Measurements from ENCODE around the gene TGFB2. TPM values are rescaled to one million over a fixed set of nuclear protein-coding genes. Genes with fewer than 3 reads are reported as not detected.

Gene TGFB2
- total and polyA plus RNA-seq, 2 experiments from 2014 or later, result 0.31 to 1.4 TPM

DNA sequence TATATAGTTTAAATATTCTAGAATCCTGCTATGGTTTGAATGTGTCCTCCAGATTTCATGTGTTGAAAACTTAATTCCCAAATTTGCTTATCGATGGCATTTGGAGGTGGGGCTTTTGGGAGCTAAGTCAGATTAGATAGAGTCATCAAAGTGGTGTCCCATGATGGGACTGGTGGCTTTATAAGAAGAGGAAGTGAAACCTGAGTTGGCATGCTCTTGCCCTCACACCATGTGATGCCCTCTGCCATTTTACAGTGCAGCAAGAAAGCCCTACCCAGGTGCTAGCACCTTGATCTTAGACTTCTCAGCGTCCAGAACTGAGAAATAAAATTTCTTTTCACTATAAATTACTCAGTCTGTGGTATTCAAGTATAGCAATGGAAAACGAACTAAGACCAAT, 111.3 kb downstream of the TGFB2 start:
- Histone ChIP-seq H3K4me2 (no peak overlapping the region), H3K4me1 (ENCODE audit: insufficient read depth) (peaks cover 2% of the 10 kb centered on the region), H2AFZ (no peak overlapping the region), H3F3A (replicated peaks; ENCODE audit: low read depth) (no peaks in the 10 kb centered on the region), H3K79me2 (replicated peaks; ENCODE audit: insufficient read depth) (no peaks in the 10 kb centered on the region), H3K4me3 (no peak overlapping the region), H3K27ac (ENCODE audit: low read depth) (no peak overlapping the region), H4K20me1 (replicated peaks; ENCODE audit: insufficient read depth) (no peaks in the 10 kb centered on the region), H3K27me3 (ENCODE audit: insufficient read depth) (no peaks in the 10 kb centered on the region), H3K9me2 (ENCODE audit: insufficient read depth) (no peaks in the 10 kb centered on the region), H3K36me3 (ENCODE audit: insufficient read depth) (no peaks in the 10 kb centered on the region)
- H3K4me3 Mint-ChIP-seq, result no peak overlapping the region
- H3K9me3 Mint-ChIP-seq, result no peaks in the 10 kb centered on the region
- no peaks in the 10 kb centered on the region; the same call in 2 of the 3 replicates for H3K36me3 Mint-ChIP-seq (ENCODE audit: low read depth)
- ATAC-seq, result no peak
- no peak overlapping the region for H3K27ac Mint-ChIP-seq
- DNase-seq (ENCODE audit: low spot score), result no peak
- no peaks in the 10 kb centered on the region for H3K27me3 Mint-ChIP-seq (ENCODE audit: insufficient read depth, low read depth, poor library complexity)
- TF ChIP-seq JUNB (IDR thresholded peaks at IDR 0.05; ENCODE audit: unreplicated experiment) (no peak), EZH2 (IDR thresholded peaks at IDR 0.05; ENCODE audit: low read depth, unreplicated experiment) (no peak), ZNF331 (CRISPR knock-in tag; IDR thresholded peaks at IDR 0.05; ENCODE audit: low read depth) (no peak)
- TF ChIP-seq, protein P1, sequence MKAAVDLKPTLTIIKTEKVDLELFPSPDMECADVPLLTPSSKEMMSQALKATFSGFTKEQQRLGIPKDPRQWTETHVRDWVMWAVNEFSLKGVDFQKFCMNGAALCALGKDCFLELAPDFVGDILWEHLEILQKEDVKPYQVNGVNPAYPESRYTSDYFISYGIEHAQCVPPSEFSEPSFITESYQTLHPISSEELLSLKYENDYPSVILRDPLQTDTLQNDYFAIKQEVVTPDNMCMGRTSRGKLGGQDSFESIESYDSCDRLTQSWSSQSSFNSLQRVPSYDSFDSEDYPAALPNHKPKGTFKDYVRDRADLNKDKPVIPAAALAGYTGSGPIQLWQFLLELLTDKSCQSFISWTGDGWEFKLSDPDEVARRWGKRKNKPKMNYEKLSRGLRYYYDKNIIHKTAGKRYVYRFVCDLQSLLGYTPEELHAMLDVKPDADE (IDR thresholded peaks at IDR 0.05), result no peak
- TF ChIP-seq, protein P2, sequence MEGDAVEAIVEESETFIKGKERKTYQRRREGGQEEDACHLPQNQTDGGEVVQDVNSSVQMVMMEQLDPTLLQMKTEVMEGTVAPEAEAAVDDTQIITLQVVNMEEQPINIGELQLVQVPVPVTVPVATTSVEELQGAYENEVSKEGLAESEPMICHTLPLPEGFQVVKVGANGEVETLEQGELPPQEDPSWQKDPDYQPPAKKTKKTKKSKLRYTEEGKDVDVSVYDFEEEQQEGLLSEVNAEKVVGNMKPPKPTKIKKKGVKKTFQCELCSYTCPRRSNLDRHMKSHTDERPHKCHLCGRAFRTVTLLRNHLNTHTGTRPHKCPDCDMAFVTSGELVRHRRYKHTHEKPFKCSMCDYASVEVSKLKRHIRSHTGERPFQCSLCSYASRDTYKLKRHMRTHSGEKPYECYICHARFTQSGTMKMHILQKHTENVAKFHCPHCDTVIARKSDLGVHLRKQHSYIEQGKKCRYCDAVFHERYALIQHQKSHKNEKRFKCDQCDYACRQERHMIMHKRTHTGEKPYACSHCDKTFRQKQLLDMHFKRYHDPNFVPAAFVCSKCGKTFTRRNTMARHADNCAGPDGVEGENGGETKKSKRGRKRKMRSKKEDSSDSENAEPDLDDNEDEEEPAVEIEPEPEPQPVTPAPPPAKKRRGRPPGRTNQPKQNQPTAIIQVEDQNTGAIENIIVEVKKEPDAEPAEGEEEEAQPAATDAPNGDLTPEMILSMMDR (conservative IDR thresholded peaks at IDR 0.05; ENCODE audit: low read depth in 2 of 2), result no peak
- H3K4me1 Mint-ChIP-seq, result peaks cover 21% of the 10 kb centered on the region

DNA sequence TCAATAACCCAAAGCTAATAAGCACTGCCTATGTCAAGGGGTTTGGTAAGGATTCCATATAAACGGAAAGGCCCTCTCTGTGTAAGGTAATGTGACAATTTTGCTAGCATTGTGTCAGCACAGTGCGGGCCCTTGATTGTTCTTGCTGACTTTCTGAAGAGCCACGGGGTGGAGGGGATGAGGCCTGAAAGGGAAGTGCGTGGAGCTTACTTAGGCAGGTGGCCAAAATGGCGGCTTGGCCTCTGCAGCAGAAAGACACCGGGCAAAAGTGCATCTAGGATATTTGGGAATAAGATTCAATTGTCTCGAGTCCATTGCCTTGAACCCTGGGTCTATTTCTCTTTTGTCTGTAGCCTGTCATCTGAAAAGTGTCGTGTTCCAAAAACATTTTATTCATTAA, 114.3 kb downstream of the TGFB2 start:
- Mint-ChIP-seq H3K27me3 (ENCODE audit: insufficient read depth, low read depth, poor library complexity) (no peaks in the 10 kb centered on the region), H3K4me3 (no peak overlapping the region), H3K9me3 (no peaks in the 10 kb centered on the region), H3K4me1 (peaks cover 21% of the 10 kb centered on the region), H3K36me3 (ENCODE audit: low read depth) (no peaks in the 10 kb centered on the region; the same call in 2 of the 3 replicates), H3K27ac (peak overlapping the region; percentile 83)
- no peaks in the 10 kb centered on the region for H3K36me3 ChIP-seq (ENCODE audit: insufficient read depth)
- H4K20me1 ChIP-seq (replicated peaks; ENCODE audit: insufficient read depth), result no peaks in the 10 kb centered on the region
- peaks cover 2% of the 10 kb centered on the region for H3K4me1 ChIP-seq (ENCODE audit: insufficient read depth)
- H3K79me2 ChIP-seq (replicated peaks; ENCODE audit: insufficient read depth), result no peaks in the 10 kb centered on the region
- H3K9me2 ChIP-seq (ENCODE audit: insufficient read depth), result no peaks in the 10 kb centered on the region
- 0 out of 2 replicates have a peak overlapping the region, but pooled peaks have one; percentile 26 for H2AFZ ChIP-seq
- H3K27ac ChIP-seq (ENCODE audit: low read depth), result no peak overlapping the region
- H3K27me3 ChIP-seq (ENCODE audit: insufficient read depth), result no peaks in the 10 kb centered on the region
- no peak overlapping the region for H3K4me2 ChIP-seq
- no peak overlapping the region for H3K4me3 ChIP-seq
- peak; percentile 41 for ATAC-seq
- peak; percentile 13 for DNase-seq (ENCODE audit: low spot score)
- no peaks in the 10 kb centered on the region for H3F3A ChIP-seq (replicated peaks; ENCODE audit: low read depth)
- TF ChIP-seq JUNB (IDR thresholded peaks at IDR 0.05; ENCODE audit: unreplicated experiment) (no peak), CREB1 (CRISPR knock-in tag; IDR thresholded peaks at IDR 0.05; ENCODE audit: low read depth) (no peak), EZH2phosphoT487 (IDR thresholded peaks at IDR 0.05; ENCODE audit: unreplicated experiment) (no peak), EZH2 (IDR thresholded peaks at IDR 0.05; ENCODE audit: low read depth, unreplicated experiment) (no peak)
- TF ChIP-seq, protein P3, sequence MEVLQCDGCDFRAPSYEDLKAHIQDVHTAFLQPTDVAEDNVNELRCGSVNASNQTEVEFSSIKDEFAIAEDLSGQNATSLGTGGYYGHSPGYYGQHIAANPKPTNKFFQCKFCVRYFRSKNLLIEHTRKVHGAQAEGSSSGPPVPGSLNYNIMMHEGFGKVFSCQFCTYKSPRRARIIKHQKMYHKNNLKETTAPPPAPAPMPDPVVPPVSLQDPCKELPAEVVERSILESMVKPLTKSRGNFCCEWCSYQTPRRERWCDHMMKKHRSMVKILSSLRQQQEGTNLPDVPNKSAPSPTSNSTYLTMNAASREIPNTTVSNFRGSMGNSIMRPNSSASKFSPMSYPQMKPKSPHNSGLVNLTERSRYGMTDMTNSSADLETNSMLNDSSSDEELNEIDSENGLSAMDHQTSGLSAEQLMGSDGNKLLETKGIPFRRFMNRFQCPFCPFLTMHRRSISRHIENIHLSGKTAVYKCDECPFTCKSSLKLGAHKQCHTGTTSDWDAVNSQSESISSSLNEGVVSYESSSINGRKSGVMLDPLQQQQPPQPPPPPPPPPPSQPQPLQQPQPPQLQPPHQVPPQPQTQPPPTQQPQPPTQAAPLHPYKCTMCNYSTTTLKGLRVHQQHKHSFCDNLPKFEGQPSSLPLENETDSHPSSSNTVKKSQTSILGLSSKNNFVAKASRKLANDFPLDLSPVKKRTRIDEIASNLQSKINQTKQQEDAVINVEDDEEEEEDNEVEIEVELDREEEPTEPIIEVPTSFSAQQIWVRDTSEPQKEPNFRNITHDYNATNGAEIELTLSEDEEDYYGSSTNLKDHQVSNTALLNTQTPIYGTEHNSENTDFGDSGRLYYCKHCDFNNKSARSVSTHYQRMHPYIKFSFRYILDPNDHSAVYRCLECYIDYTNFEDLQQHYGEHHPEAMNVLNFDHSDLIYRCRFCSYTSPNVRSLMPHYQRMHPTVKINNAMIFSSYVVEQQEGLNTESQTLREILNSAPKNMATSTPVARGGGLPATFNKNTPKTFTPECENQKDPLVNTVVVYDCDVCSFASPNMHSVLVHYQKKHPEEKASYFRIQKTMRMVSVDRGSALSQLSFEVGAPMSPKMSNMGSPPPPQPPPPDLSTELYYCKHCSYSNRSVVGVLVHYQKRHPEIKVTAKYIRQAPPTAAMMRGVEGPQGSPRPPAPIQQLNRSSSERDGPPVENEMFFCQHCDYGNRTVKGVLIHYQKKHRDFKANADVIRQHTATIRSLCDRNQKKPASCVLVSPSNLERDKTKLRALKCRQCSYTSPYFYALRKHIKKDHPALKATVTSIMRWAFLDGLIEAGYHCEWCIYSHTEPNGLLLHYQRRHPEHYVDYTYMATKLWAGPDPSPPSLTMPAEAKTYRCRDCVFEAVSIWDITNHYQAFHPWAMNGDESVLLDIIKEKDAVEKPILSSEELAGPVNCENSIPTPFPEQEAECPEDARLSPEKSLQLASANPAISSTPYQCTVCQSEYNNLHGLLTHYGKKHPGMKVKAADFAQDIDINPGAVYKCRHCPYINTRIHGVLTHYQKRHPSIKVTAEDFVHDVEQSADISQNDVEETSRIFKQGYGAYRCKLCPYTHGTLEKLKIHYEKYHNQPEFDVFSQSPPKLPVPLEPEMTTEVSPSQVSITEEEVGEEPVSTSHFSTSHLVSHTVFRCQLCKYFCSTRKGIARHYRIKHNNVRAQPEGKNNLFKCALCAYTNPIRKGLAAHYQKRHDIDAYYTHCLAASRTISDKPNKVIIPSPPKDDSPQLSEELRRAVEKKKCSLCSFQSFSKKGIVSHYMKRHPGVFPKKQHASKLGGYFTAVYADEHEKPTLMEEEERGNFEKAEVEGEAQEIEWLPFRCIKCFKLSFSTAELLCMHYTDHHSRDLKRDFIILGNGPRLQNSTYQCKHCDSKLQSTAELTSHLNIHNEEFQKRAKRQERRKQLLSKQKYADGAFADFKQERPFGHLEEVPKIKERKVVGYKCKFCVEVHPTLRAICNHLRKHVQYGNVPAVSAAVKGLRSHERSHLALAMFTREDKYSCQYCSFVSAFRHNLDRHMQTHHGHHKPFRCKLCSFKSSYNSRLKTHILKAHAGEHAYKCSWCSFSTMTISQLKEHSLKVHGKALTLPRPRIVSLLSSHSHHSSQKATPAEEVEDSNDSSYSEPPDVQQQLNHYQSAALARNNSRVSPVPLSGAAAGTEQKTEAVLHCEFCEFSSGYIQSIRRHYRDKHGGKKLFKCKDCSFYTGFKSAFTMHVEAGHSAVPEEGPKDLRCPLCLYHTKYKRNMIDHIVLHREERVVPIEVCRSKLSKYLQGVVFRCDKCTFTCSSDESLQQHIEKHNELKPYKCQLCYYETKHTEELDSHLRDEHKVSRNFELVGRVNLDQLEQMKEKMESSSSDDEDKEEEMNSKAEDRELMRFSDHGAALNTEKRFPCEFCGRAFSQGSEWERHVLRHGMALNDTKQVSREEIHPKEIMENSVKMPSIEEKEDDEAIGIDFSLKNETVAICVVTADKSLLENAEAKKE (CRISPR knock-in tag; IDR thresholded peaks at IDR 0.05), result no peak
- TF ChIP-seq, protein P2 (conservative IDR thresholded peaks at IDR 0.05; ENCODE audit: low read depth in 2 of 2), result no peak
- TF ChIP-seq, protein P1 (IDR thresholded peaks at IDR 0.05), result no peak

All from GM23338 (cell line).